Body of pancreas (tissue), 4 donors: ENCODE measurements around the gene RPTOR.

Source experiments
- POLR2A ChIP-seq, 3 donors: fragments of 450-650 bp; IDR thresholded peaks; one replicate each; pipeline ENCODE4 v1.6.1; 2016; ENCODE audit warnings: antibody characterized with exemption in 3 of 3, mild to moderate bottlenecking in 2 of 3
- TF ChIP-seq, protein P1 (sequence below), 7 experiments: fragments of 450-650 bp in 4 of 7; fragments of 200-600 bp in 3 of 7; sonication (generic) in 3 of 7; IDR thresholded peaks; one replicate each; pipeline ENCODE4 v1.5.1; 2016 to 2019; ENCODE audit warnings: antibody characterized with exemption in 7 of 7

DNA sequence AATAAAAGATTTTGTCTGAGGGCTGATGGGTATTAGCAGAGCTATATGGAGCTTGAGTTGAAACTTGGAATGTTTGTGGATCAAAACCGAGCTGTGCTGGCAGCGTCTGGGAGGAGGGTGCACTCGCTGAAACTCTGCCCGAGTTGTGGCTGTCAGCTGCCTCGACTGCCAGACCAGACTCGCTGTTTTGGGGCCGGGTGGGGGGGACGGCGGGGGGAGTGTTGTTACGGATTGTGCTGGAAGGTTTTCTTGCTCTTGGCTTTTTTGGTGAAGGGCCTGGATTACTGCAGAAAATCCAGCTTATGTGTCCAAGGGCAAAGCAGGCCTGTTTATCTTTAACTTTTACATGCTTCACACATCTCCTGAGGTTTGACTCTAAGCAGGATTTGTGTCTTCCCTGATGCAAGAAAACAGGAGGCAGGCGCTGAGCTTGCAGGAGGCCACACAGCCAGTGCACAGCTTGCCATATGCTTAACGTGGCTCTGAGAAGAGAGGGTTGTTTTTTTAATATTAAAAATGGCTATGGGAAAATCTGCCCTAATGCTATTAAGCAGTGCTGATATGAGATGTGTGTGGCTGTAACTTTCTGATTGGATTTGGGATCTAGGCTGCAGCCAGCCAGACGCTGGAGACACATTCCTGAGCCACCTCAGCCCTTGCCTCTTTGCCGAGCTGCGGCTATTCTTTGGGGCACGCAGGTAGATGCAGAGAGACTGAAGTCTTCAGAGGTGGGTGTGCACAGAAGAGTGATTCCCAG is 20.5 kb upstream of the RPTOR start:
- TF ChIP-seq, protein P1, sequence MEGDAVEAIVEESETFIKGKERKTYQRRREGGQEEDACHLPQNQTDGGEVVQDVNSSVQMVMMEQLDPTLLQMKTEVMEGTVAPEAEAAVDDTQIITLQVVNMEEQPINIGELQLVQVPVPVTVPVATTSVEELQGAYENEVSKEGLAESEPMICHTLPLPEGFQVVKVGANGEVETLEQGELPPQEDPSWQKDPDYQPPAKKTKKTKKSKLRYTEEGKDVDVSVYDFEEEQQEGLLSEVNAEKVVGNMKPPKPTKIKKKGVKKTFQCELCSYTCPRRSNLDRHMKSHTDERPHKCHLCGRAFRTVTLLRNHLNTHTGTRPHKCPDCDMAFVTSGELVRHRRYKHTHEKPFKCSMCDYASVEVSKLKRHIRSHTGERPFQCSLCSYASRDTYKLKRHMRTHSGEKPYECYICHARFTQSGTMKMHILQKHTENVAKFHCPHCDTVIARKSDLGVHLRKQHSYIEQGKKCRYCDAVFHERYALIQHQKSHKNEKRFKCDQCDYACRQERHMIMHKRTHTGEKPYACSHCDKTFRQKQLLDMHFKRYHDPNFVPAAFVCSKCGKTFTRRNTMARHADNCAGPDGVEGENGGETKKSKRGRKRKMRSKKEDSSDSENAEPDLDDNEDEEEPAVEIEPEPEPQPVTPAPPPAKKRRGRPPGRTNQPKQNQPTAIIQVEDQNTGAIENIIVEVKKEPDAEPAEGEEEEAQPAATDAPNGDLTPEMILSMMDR (IDR thresholded peaks at IDR 0.05), result no peak
- TF ChIP-seq POLR2A (IDR thresholded peaks at IDR 0.05), result no peak
